ENCODE data around the gene SH3RF2.

The SH3RF2 gene

DNA sequence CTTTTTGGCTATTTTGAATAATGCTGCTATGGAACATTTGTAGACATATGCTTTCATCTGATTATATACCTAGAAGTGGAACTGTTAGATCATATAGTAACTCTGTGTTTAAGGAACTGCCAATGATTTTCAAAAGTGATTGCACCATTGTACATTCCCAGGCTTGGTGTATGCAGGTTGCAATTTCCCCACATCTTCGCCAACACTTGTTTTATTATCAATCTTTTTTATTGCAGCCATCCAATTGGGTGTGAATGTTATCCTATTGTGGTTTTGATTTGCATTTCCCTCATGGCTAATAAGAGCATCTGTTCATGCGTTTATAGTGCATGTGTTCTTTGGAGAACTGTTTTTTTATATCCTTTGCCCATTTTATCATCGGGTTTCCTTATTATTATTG, 87.7 kb downstream of the SH3RF2 start:
- Histone ChIP-seq H3K9ac (ENCODE audit: low read length) (no peak overlapping the region), H3K27ac (ENCODE audit: low read depth, low read length) (no peak overlapping the region), H4K5ac (ENCODE audit: low read length) (no peak overlapping the region), H2AK5ac (ENCODE audit: low read length) (no peak overlapping the region), H3K4me2 (ENCODE audit: low read length) (no peak overlapping the region), H4K8ac (ENCODE audit: low read depth, low read length) (no peak overlapping the region), H3K4me3 (ENCODE audit: low read length) (no peak overlapping the region), H2BK120ac (ENCODE audit: low read depth, low read length) (no peak overlapping the region), H3K36me3 (ENCODE audit: control insufficient read depth, insufficient read depth, low read length) (no peaks in the 10 kb centered on the region), H3K18ac (ENCODE audit: low read length) (no peak overlapping the region), H3K23ac (ENCODE audit: low read length) (no peak overlapping the region), H3K4me1 (ENCODE audit: control insufficient read depth, low read depth, low read length) (peaks cover 1% of the 10 kb centered on the region), H3K4ac (ENCODE audit: low read depth, low read length) (no peak overlapping the region), H2BK5ac (ENCODE audit: low read length) (no peak overlapping the region), H3K27me3 (ENCODE audit: insufficient read depth, low read length, poor library complexity) (no peaks in the 10 kb centered on the region), H3K79me1 (ENCODE audit: low read length) (no peaks in the 10 kb centered on the region), H3K56ac (ENCODE audit: low read length) (no peak overlapping the region), H3K79me2 (ENCODE audit: control insufficient read depth, insufficient read depth, low read length) (no peaks in the 10 kb centered on the region), H2BK15ac (replicated peaks; ENCODE audit: low read depth) (no peak overlapping the region)
- no peak for DNase-seq
- WGBS (ENCODE audit: extremely low coverage, insufficient coverage, low lambda C conversion rate): no CpG with 5 or more reads among the region's 3 CpGs

DNA sequence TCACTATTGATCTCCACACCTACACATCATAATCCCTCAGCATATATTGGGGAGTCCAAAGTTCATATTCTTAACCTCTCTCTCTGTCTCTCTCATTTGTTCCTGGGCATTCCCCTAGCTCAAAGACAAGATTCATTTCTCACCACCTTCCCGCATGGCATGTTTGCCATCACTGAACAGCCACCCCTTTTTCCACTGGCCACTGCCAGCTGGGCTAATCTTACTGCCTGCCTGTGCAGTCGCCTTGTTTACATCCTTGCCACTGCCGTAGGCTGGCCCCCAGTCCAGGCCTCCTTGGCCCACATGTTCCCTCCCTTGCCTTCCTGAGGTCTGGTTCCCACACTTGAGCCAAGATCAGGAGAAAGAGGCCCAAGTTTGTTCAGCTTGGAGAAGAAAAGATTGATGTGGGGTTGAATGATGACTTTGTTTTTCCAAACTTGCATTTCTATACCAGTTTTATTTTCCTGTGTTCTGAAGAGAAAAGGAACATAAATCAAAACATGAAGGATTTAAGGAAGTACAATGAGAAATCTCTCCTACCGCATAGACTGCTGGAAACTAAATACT, 88.8 kb downstream of the SH3RF2 start:
- no peak overlapping the region for H2BK15ac ChIP-seq (replicated peaks; ENCODE audit: low read depth)
- H3K23ac ChIP-seq (ENCODE audit: low read length): no peak overlapping the region
- no peak overlapping the region for H3K27ac ChIP-seq (ENCODE audit: low read depth, low read length)
- no peaks in the 10 kb centered on the region for H3K79me1 ChIP-seq (ENCODE audit: low read length)
- H4K5ac ChIP-seq (ENCODE audit: low read length): no peak overlapping the region
- no peak overlapping the region for H2BK5ac ChIP-seq (ENCODE audit: low read length)
- peaks cover 1% of the 10 kb centered on the region for H3K4me1 ChIP-seq (ENCODE audit: control insufficient read depth, low read depth, low read length)
- no peak overlapping the region for H4K8ac ChIP-seq (ENCODE audit: low read depth, low read length)
- H3K4me2 ChIP-seq (ENCODE audit: low read length): no peak overlapping the region
- no peak overlapping the region for H3K9ac ChIP-seq (ENCODE audit: low read length)
- no peaks in the 10 kb centered on the region for H3K27me3 ChIP-seq (ENCODE audit: insufficient read depth, low read length, poor library complexity)
- DNase-seq: no peak
- H3K4me3 ChIP-seq (ENCODE audit: low read length): no peak overlapping the region
- no peaks in the 10 kb centered on the region for H3K36me3 ChIP-seq (ENCODE audit: control insufficient read depth, insufficient read depth, low read length)
- WGBS (ENCODE audit: extremely low coverage, insufficient coverage, low lambda C conversion rate): no CpG with 5 or more reads among the region's 4 CpGs
- no peak overlapping the region for H3K56ac ChIP-seq (ENCODE audit: low read length)
- H2BK120ac ChIP-seq (ENCODE audit: low read depth, low read length): no peak overlapping the region
- H3K18ac ChIP-seq (ENCODE audit: low read length): no peak overlapping the region
- no peak overlapping the region for H3K4ac ChIP-seq (ENCODE audit: low read depth, low read length)
- no peak overlapping the region for H2AK5ac ChIP-seq (ENCODE audit: low read length)
- H3K79me2 ChIP-seq (ENCODE audit: control insufficient read depth, insufficient read depth, low read length): no peaks in the 10 kb centered on the region

DNA sequence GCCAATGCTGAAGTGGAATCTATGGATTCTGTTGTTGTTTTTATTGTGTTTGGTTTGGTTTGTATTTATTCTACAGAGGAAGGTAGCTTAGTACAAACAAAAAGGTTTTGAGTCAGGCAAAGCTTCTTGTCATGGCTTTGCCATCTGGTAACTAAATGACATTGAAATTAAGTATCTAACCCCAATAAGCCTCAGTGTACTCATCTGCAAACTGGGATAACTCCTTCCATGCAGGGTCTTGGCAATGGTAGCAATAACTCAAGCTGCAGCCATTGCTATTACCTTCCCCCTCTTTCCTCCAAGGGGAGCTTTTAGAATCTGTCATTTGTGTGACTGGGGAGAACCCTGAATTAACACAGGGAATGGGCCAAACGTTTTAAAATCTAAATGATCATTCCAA, 89.3 kb downstream of the SH3RF2 start:
- H2BK15ac ChIP-seq (replicated peaks; ENCODE audit: low read depth): no peak overlapping the region
- H3K4me3 ChIP-seq (ENCODE audit: low read length): no peak overlapping the region
- H3K18ac ChIP-seq (ENCODE audit: low read length): no peak overlapping the region
- no peak overlapping the region for H3K4me2 ChIP-seq (ENCODE audit: low read length)
- H4K5ac ChIP-seq (ENCODE audit: low read length): no peak overlapping the region
- peaks cover 1% of the 10 kb centered on the region for H3K4me1 ChIP-seq (ENCODE audit: control insufficient read depth, low read depth, low read length)
- H2BK5ac ChIP-seq (ENCODE audit: low read length): no peak overlapping the region
- no peaks in the 10 kb centered on the region for H3K36me3 ChIP-seq (ENCODE audit: control insufficient read depth, insufficient read depth, low read length)
- no peak overlapping the region for H4K8ac ChIP-seq (ENCODE audit: low read depth, low read length)
- H3K27ac ChIP-seq (ENCODE audit: low read depth, low read length): no peak overlapping the region
- no peaks in the 10 kb centered on the region for H3K79me2 ChIP-seq (ENCODE audit: control insufficient read depth, insufficient read depth, low read length)
- H3K27me3 ChIP-seq (ENCODE audit: insufficient read depth, low read length, poor library complexity): no peaks in the 10 kb centered on the region
- no peak overlapping the region for H3K56ac ChIP-seq (ENCODE audit: low read length)
- no peak overlapping the region for H3K4ac ChIP-seq (ENCODE audit: low read depth, low read length)
- no peak overlapping the region for H3K9ac ChIP-seq (ENCODE audit: low read length)
- H2BK120ac ChIP-seq (ENCODE audit: low read depth, low read length): no peak overlapping the region
- H3K79me1 ChIP-seq (ENCODE audit: low read length): no peaks in the 10 kb centered on the region
- no peak for DNase-seq
- no peak overlapping the region for H3K23ac ChIP-seq (ENCODE audit: low read length)
- no CpG with 5 or more reads among the region's 1 CpG for WGBS (ENCODE audit: extremely low coverage, insufficient coverage, low lambda C conversion rate)
- no peak overlapping the region for H2AK5ac ChIP-seq (ENCODE audit: low read length)

DNA sequence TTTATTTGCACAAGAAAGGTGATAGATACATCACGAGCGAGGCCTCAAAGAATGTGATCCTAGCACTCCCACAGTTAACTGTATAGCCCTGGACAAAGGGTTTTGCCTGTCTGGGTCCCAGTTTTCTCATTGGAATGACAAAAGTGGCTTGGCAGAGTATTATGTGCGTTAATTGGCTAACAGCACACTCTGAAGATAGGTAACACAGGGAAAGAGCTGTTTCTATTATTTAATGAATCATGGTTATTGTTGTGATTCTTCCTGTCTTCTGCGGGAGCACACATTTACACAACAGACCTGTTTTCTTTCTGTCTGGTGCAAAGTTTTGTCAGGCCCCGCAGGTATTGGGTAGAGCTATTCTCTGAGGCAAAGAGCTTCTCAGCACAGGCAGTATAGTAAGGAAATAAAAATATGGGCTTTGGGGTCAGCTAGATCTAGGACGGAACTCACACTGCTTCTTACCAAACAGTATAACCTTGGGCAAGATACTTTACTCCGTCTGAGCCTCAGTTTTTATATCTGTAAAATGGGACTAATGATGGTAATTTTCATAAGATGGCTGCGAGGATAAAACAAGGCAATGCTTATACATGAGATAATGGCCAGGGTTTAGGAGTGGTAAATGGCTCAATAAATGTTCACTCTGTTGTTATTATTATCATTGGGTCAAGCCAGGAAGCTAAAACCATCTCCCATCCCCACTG, 90.1 kb downstream of the SH3RF2 start:
- H3K79me2 ChIP-seq (ENCODE audit: control insufficient read depth, insufficient read depth, low read length): no peaks in the 10 kb centered on the region
- H3K4me3 ChIP-seq (ENCODE audit: low read length): no peak overlapping the region
- H3K23ac ChIP-seq (ENCODE audit: low read length): no peak overlapping the region
- H3K9ac ChIP-seq (ENCODE audit: low read length): no peak overlapping the region
- H2AK5ac ChIP-seq (ENCODE audit: low read length): no peak overlapping the region
- H4K5ac ChIP-seq (ENCODE audit: low read length): no peak overlapping the region
- H4K8ac ChIP-seq (ENCODE audit: low read depth, low read length): no peak overlapping the region
- H3K27ac ChIP-seq (ENCODE audit: low read depth, low read length): no peak overlapping the region
- no peak overlapping the region for H2BK15ac ChIP-seq (replicated peaks; ENCODE audit: low read depth)
- peaks cover 1% of the 10 kb centered on the region for H3K4me1 ChIP-seq (ENCODE audit: control insufficient read depth, low read depth, low read length)
- no peak overlapping the region for H3K18ac ChIP-seq (ENCODE audit: low read length)
- H3K56ac ChIP-seq (ENCODE audit: low read length): no peak overlapping the region
- no peaks in the 10 kb centered on the region for H3K36me3 ChIP-seq (ENCODE audit: control insufficient read depth, insufficient read depth, low read length)
- H3K4ac ChIP-seq (ENCODE audit: low read depth, low read length): no peak overlapping the region
- no peaks in the 10 kb centered on the region for H3K27me3 ChIP-seq (ENCODE audit: insufficient read depth, low read length, poor library complexity)
- no peak overlapping the region for H3K4me2 ChIP-seq (ENCODE audit: low read length)
- DNase-seq: no peak
- H2BK5ac ChIP-seq (ENCODE audit: low read length): no peak overlapping the region
- H2BK120ac ChIP-seq (ENCODE audit: low read depth, low read length): no peak overlapping the region
- H3K79me1 ChIP-seq (ENCODE audit: low read length): no peaks in the 10 kb centered on the region
- WGBS (ENCODE audit: extremely low coverage, insufficient coverage, low lambda C conversion rate): no CpG with 5 or more reads among the region's 8 CpGs

DNA sequence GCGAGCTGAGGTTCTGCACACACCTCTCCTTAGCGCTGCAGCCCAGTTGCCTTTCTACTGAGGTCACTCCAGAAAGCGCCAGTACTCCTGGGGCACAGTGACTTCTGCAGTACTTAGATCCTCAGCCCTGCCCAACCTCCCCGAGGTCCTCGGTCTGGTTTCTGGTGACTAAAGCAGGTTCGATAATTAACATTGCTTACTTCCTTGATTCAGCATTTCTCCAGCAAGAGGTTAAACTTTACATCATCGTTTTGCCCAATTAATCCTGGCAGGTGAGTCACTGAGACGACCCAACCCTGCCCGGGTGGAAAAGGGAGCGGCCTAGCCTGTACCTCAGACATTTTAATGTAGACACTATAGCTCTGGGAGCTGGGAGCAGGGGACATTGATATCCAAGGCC, 91.4 kb downstream of the SH3RF2 start:
- DNase-seq: no peak
- no peak overlapping the region for H3K4me2 ChIP-seq (ENCODE audit: low read length)
- H3K4me3 ChIP-seq (ENCODE audit: low read length): no peak overlapping the region
- H3K9ac ChIP-seq (ENCODE audit: low read length): no peak overlapping the region
- no peak overlapping the region for H3K18ac ChIP-seq (ENCODE audit: low read length)
- H2BK5ac ChIP-seq (ENCODE audit: low read length): no peak overlapping the region
- no peak overlapping the region for H2BK15ac ChIP-seq (replicated peaks; ENCODE audit: low read depth)
- no peak overlapping the region for H4K8ac ChIP-seq (ENCODE audit: low read depth, low read length)
- no peak overlapping the region for H2BK120ac ChIP-seq (ENCODE audit: low read depth, low read length)
- WGBS (ENCODE audit: extremely low coverage, insufficient coverage, low lambda C conversion rate): no CpG with 5 or more reads among the region's 10 CpGs
- H3K4me1 ChIP-seq (ENCODE audit: control insufficient read depth, low read depth, low read length): peaks cover 1% of the 10 kb centered on the region
- H3K79me1 ChIP-seq (ENCODE audit: low read length): no peaks in the 10 kb centered on the region
- H3K27me3 ChIP-seq (ENCODE audit: insufficient read depth, low read length, poor library complexity): no peaks in the 10 kb centered on the region
- H3K36me3 ChIP-seq (ENCODE audit: control insufficient read depth, insufficient read depth, low read length): no peaks in the 10 kb centered on the region
- H3K79me2 ChIP-seq (ENCODE audit: control insufficient read depth, insufficient read depth, low read length): no peaks in the 10 kb centered on the region
- no peak overlapping the region for H3K27ac ChIP-seq (ENCODE audit: low read depth, low read length)
- no peak overlapping the region for H3K23ac ChIP-seq (ENCODE audit: low read length)
- H2AK5ac ChIP-seq (ENCODE audit: low read length): no peak overlapping the region
- H3K4ac ChIP-seq (ENCODE audit: low read depth, low read length): no peak overlapping the region
- no peak overlapping the region for H3K56ac ChIP-seq (ENCODE audit: low read length)
- no peak overlapping the region for H4K5ac ChIP-seq (ENCODE audit: low read length)

DNA sequence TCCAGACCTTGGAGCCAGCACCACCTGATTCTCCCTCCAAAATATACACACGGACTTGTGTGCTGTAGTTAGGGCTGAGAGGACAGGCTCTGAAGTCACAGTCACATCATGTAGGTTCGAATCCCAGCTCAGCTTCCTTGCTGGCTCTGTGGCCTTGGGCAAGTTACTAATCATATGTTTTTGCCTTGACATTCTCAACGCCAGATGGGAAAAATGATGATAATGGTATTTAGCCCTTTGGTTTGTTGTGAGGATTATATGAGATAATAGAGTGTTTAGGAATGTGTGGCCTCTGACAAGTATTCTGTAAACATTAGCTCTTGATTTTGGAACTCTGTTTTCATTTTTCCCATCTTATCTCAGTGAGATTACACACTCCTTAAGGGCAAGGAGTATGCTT, 96.5 kb downstream of the SH3RF2 start:
- Histone ChIP-seq H3K23ac (ENCODE audit: low read length) (no peak overlapping the region), H2BK120ac (ENCODE audit: low read depth, low read length) (no peak overlapping the region), H3K79me1 (ENCODE audit: low read length) (no peaks in the 10 kb centered on the region), H2AK5ac (ENCODE audit: low read length) (no peak overlapping the region), H3K4me1 (ENCODE audit: control insufficient read depth, low read depth, low read length) (no peaks in the 10 kb centered on the region), H4K5ac (ENCODE audit: low read length) (no peak overlapping the region), H3K4ac (ENCODE audit: low read depth, low read length) (no peak overlapping the region), H3K4me3 (ENCODE audit: low read length) (no peak overlapping the region), H2BK15ac (replicated peaks; ENCODE audit: low read depth) (no peak overlapping the region), H4K8ac (ENCODE audit: low read depth, low read length) (no peak overlapping the region), H3K18ac (ENCODE audit: low read length) (no peak overlapping the region), H3K27me3 (ENCODE audit: insufficient read depth, low read length, poor library complexity) (no peaks in the 10 kb centered on the region), H3K27ac (ENCODE audit: low read depth, low read length) (no peak overlapping the region), H3K36me3 (ENCODE audit: control insufficient read depth, insufficient read depth, low read length) (no peaks in the 10 kb centered on the region), H2BK5ac (ENCODE audit: low read length) (no peak overlapping the region), H3K9ac (ENCODE audit: low read length) (no peak overlapping the region), H3K4me2 (ENCODE audit: low read length) (no peak overlapping the region), H3K79me2 (ENCODE audit: control insufficient read depth, insufficient read depth, low read length) (no peaks in the 10 kb centered on the region), H3K56ac (ENCODE audit: low read length) (no peak overlapping the region)
- DNase-seq: no peak
- WGBS (ENCODE audit: extremely low coverage, insufficient coverage, low lambda C conversion rate): no CpG with 5 or more reads among the region's 3 CpGs
